SU-DHL-6 (cell line): ENCODE data around the gene NAA50.

ENCODE experiments used
- H2AFZ ChIP-seq: fragments of 200-600 bp; sonication (generic); 2 replicates; pipeline ENCODE4 v1.6.1; 2014; ENCODE audit warnings: low read depth, mild to moderate bottlenecking, moderate library complexity, mixed read lengths, antibody characterized with exemption, low read length; ENCODE audit not compliant: severe bottlenecking
- H3F3A ChIP-seq: fragments of 200-600 bp; shearing (Covaris generic); 2 replicates; pipeline ENCODE4 v1.6.0; 2016; ENCODE audit warnings: antibody characterized with exemption, mild to moderate bottlenecking; ENCODE audit not compliant: insufficient read depth
- H3K27ac ChIP-seq: fragments of 200-600 bp; sonication (generic); 2 replicates; pipeline ENCODE4 v1.5.1; 2016; ENCODE audit warnings: low read depth, mild to moderate bottlenecking, low read length, moderate library complexity, mixed read lengths
- H3K27me3 ChIP-seq: fragments of 200-600 bp; sonication (generic), shearing (Covaris generic); 2 replicates; pipeline ENCODE4 v1.6.0; 2014; ENCODE audit warnings: mild to moderate bottlenecking, low read length
- H3K36me3 ChIP-seq: fragments of 200-600 bp; sonication (generic); 2 replicates; pipeline ENCODE4 v1.6.1; 2014; ENCODE audit warnings: mild to moderate bottlenecking, low read length, mixed read lengths
- H3K4me2 ChIP-seq: fragments of 300-600, 200-600 bp; shearing (Covaris generic), sonication (generic); 2 replicates; pipeline ENCODE4 v1.6.0; 2014; ENCODE audit warnings: low read length, low read depth, mild to moderate bottlenecking; ENCODE audit not compliant: poor library complexity, severe bottlenecking
- H3K4me3 ChIP-seq: fragments of 200-600 bp; sonication (generic); 2 replicates; pipeline ENCODE4 v1.5.1; 2014; ENCODE audit warnings: antibody characterized with exemption, low read length, mild to moderate bottlenecking, mixed read lengths; ENCODE audit not compliant: insufficient read depth, poor library complexity, severe bottlenecking
- H3K79me2 ChIP-seq: fragments of 200-600 bp; sonication (generic); 2 replicates; pipeline ENCODE4 v1.6.1; 2014; ENCODE audit warnings: mild to moderate bottlenecking, low read length, moderate library complexity; ENCODE audit not compliant: insufficient read depth
- H3K9ac ChIP-seq: fragments of 200-600 bp; sonication (generic); 2 replicates; pipeline ENCODE4 v1.7.0; 2014; ENCODE audit warnings: mild to moderate bottlenecking, low read length
- H3K9me2 ChIP-seq: fragments of 200-600 bp; sonication (generic); replicated peaks from 2 replicates; pipeline ENCODE4 v1.6.1; 2014; ENCODE audit warnings: low read length; ENCODE audit not compliant: insufficient read depth
- H3K9me3 ChIP-seq: fragments of 200-600 bp; sonication (generic); 2 replicates; pipeline ENCODE4 v1.6.1; 2014; ENCODE audit warnings: low read length, mixed read lengths; ENCODE audit not compliant: insufficient read depth
- H4K20me1 ChIP-seq: fragments of 200-600 bp; sonication (generic); 2 replicates; pipeline ENCODE4 v1.6.1; 2014; ENCODE audit warnings: low read depth, mild to moderate bottlenecking, antibody characterized with exemption, low read length, moderate library complexity, mixed read lengths
- EZH2phosphoT487 ChIP-seq: fragments of 200-600 bp; sonication (generic), shearing (Covaris generic); conservative IDR thresholded peaks from 2 replicates; pipeline ENCODE4 v1.6.1; 2018; ENCODE audit warnings: mild to moderate bottlenecking, antibody characterized with exemption, low read length, moderate library complexity, mixed read lengths
- TF ChIP-seq, protein P1 (sequence below): fragments of 200-600 bp; sonication (generic); IDR thresholded peaks from one replicate; pipeline ENCODE4 v1.5.1; 2017; ENCODE audit warnings: antibody characterized with exemption, mild to moderate bottlenecking, low read length, moderate library complexity; ENCODE audit not compliant: insufficient read depth, poor library complexity, severe bottlenecking

NAA50 gene

GRCh38 chr3:113719294-113719693, 26.8 kb downstream of the NAA50 start:
- Histone ChIP-seq H3K36me3 (peaks cover 60% of the 10 kb centered on the region), H3K4me2 (no peak overlapping the region), H3K79me2 (peaks cover 22% of the 10 kb centered on the region), H3K9me2 (no peaks in the 10 kb centered on the region), H3K27ac (no peak overlapping the region), H2AFZ (no peak overlapping the region), H3K4me3 (no peak overlapping the region), H3K9me3 (no peaks in the 10 kb centered on the region), H3F3A (peaks cover 35% of the 10 kb centered on the region), H4K20me1 (peaks cover 23% of the 10 kb centered on the region), H3K9ac (no peak overlapping the region), H3K27me3 (no peaks in the 10 kb centered on the region)
- TF ChIP-seq, protein P1, sequence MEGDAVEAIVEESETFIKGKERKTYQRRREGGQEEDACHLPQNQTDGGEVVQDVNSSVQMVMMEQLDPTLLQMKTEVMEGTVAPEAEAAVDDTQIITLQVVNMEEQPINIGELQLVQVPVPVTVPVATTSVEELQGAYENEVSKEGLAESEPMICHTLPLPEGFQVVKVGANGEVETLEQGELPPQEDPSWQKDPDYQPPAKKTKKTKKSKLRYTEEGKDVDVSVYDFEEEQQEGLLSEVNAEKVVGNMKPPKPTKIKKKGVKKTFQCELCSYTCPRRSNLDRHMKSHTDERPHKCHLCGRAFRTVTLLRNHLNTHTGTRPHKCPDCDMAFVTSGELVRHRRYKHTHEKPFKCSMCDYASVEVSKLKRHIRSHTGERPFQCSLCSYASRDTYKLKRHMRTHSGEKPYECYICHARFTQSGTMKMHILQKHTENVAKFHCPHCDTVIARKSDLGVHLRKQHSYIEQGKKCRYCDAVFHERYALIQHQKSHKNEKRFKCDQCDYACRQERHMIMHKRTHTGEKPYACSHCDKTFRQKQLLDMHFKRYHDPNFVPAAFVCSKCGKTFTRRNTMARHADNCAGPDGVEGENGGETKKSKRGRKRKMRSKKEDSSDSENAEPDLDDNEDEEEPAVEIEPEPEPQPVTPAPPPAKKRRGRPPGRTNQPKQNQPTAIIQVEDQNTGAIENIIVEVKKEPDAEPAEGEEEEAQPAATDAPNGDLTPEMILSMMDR, result no peak
- TF ChIP-seq EZH2phosphoT487, result no peak

DNA sequence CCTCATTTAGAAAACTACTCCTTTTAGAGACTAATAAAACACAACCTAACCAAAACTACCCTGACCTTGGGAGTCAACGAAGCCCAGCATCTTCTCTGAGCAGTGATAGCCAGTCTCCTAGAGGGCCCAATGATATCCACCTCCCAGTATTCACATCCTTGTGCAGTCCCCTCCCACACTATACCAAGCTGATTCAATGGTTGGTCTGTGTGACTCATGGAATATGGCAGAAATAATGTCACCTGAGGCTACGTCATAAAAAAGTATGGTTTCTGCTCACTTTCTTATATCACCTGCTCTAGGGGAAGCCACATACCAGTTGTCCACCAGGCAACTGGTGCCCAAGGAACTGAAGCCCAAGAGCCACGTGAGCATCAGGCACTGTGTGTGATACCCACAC, 28.2 kb downstream of the NAA50 start:
- H3K9me2 ChIP-seq, result no peaks in the 10 kb centered on the region
- H4K20me1 ChIP-seq, result peaks cover 14% of the 10 kb centered on the region
- peaks cover 45% of the 10 kb centered on the region for H3K36me3 ChIP-seq
- no peak overlapping the region for H3K27ac ChIP-seq
- H3K9ac ChIP-seq, result no peak overlapping the region
- no peaks in the 10 kb centered on the region for H3K27me3 ChIP-seq
- H3K4me2 ChIP-seq, result no peak overlapping the region
- H3F3A ChIP-seq, result peaks cover 35% of the 10 kb centered on the region
- H2AFZ ChIP-seq, result no peak overlapping the region
- H3K9me3 ChIP-seq, result no peaks in the 10 kb centered on the region
- no peak for TF ChIP-seq EZH2phosphoT487
- TF ChIP-seq, protein P1, result no peak
- no peak overlapping the region for H3K4me3 ChIP-seq
- H3K79me2 ChIP-seq, result peaks cover 8% of the 10 kb centered on the region; the same call in 1 of the 2 replicates

GRCh38 chr3:113717308-113717707, 28.7 kb downstream of the NAA50 start:
- H3K27ac ChIP-seq, result no peak overlapping the region
- TF ChIP-seq, protein P1, result no peak
- no peak for TF ChIP-seq EZH2phosphoT487
- H3K36me3 ChIP-seq, result peaks cover 40% of the 10 kb centered on the region

GRCh38 chr3:113714702-113715101, 31.3 kb downstream of the NAA50 start:
- TF ChIP-seq, protein P1, result no peak
- no peak for TF ChIP-seq EZH2phosphoT487
- Histone ChIP-seq H3K27me3 (no peaks in the 10 kb centered on the region), H3K9me3 (no peaks in the 10 kb centered on the region), H3K4me3 (no peak overlapping the region), H4K20me1 (0 out of 2 replicates have a peak, but pooled peaks cover 2% of the 10 kb centered on the region), H3K9me2 (no peaks in the 10 kb centered on the region), H3K36me3 (peaks cover 15% of the 10 kb centered on the region), H2AFZ (no peak overlapping the region), H3K9ac (no peak overlapping the region), H3K79me2 (no peaks in the 10 kb centered on the region), H3K4me2 (no peak overlapping the region), H3F3A (peaks cover 41% of the 10 kb centered on the region), H3K27ac (no peak overlapping the region)

More at GRCh38 chr3:113717308-113717707, 28.7 kb downstream of the NAA50 start:
- H3K79me2 ChIP-seq, result peaks cover 4% of the 10 kb centered on the region; the same call in 1 of the 2 replicates
- H3K9me3 ChIP-seq, result no peaks in the 10 kb centered on the region
- H3F3A ChIP-seq, result peaks cover 36% of the 10 kb centered on the region
- no peaks in the 10 kb centered on the region for H3K9me2 ChIP-seq
- H3K9ac ChIP-seq, result no peak overlapping the region
- H4K20me1 ChIP-seq, result peaks cover 9% of the 10 kb centered on the region; the same call in 1 of the 2 replicates
- H2AFZ ChIP-seq, result no peak overlapping the region
- no peaks in the 10 kb centered on the region for H3K27me3 ChIP-seq
- no peak overlapping the region for H3K4me3 ChIP-seq
- no peak overlapping the region for H3K4me2 ChIP-seq
